ENCODE results near the gene PPARA. TPM values are rescaled to one million over a fixed set of nuclear protein-coding genes. Genes with fewer than 3 reads are reported as not detected.

PPARA gene
- polyA plus RNA-seq, 1 donor from 2014 or later, result 0.43 TPM

DNA sequence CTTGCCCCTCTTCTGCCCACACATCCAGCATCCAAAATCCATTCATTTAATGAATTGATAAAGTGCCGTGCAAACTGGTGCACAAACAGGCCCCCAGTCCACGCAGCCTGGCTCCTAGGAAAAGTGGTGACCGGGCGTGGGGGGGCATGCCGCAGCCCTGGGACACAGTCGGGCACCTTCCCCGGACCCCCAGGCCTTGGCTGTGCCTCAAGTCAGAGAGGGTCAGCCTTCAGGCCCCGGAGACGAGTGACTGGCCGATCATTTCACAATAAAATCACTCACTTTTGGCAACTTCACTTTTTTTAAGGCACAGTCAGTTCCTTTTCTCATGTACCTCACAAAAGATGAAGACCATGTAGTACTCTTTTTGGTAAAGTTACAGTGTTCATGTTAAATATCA is 91.8 kb downstream of the PPARA start:
- Histone ChIP-seq H3K36me3 (ENCODE audit: insufficient read depth, low read length) (no peaks in the 10 kb centered on the region), H4K20me1 (ENCODE audit: insufficient read depth) (no peaks in the 10 kb centered on the region), H3K9ac (ENCODE audit: low read length) (no peak overlapping the region), H3K9me3 (ENCODE audit: low read length) (no peaks in the 10 kb centered on the region), H3K79me2 (replicated peaks; ENCODE audit: insufficient read depth, low read length) (no peaks in the 10 kb centered on the region), H3K4me2 (ENCODE audit: low read length) (no peak overlapping the region), H3K27me3 (ENCODE audit: insufficient read depth, low read depth, low read length) (no peaks in the 10 kb centered on the region), H2AFZ (ENCODE audit: low read depth, low read length) (no peak overlapping the region), H3K9me2 (ENCODE audit: insufficient read depth, low read length) (no peaks in the 10 kb centered on the region), H3K4me3 (ENCODE audit: low read length) (no peak overlapping the region), H3K27ac (ENCODE audit: low read length) (no peak overlapping the region), H3F3A (ENCODE audit: insufficient read depth, low read length, poor library complexity, severe bottlenecking) (no peaks in the 10 kb centered on the region)
- TF ChIP-seq SMC3 (conservative IDR thresholded peaks at IDR 0.05; ENCODE audit: poor library complexity) (no peak), TAF1 (IDR thresholded peaks at IDR 0.05; ENCODE audit: low read depth) (no peak), MXI1 (conservative IDR thresholded peaks at IDR 0.05; ENCODE audit: poor library complexity, severe bottlenecking) (no peak), POLR2AphosphoS5 (IDR thresholded peaks at IDR 0.05) (no peak), RAD21 (conservative IDR thresholded peaks at IDR 0.05) (no peak), EZH2 (IDR thresholded peaks at IDR 0.05; ENCODE audit: borderline replicate concordance, insufficient read depth, low read length, poor library complexity, severe bottlenecking) (no peak), EP300 (conservative IDR thresholded peaks at IDR 0.05; ENCODE audit: poor library complexity, severe bottlenecking) (no peak)
- TF ChIP-seq, protein P1, sequence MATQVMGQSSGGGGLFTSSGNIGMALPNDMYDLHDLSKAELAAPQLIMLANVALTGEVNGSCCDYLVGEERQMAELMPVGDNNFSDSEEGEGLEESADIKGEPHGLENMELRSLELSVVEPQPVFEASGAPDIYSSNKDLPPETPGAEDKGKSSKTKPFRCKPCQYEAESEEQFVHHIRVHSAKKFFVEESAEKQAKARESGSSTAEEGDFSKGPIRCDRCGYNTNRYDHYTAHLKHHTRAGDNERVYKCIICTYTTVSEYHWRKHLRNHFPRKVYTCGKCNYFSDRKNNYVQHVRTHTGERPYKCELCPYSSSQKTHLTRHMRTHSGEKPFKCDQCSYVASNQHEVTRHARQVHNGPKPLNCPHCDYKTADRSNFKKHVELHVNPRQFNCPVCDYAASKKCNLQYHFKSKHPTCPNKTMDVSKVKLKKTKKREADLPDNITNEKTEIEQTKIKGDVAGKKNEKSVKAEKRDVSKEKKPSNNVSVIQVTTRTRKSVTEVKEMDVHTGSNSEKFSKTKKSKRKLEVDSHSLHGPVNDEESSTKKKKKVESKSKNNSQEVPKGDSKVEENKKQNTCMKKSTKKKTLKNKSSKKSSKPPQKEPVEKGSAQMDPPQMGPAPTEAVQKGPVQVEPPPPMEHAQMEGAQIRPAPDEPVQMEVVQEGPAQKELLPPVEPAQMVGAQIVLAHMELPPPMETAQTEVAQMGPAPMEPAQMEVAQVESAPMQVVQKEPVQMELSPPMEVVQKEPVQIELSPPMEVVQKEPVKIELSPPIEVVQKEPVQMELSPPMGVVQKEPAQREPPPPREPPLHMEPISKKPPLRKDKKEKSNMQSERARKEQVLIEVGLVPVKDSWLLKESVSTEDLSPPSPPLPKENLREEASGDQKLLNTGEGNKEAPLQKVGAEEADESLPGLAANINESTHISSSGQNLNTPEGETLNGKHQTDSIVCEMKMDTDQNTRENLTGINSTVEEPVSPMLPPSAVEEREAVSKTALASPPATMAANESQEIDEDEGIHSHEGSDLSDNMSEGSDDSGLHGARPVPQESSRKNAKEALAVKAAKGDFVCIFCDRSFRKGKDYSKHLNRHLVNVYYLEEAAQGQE (IDR thresholded peaks at IDR 0.05; ENCODE audit: borderline replicate concordance), result no peak
- TF ChIP-seq, protein P2, sequence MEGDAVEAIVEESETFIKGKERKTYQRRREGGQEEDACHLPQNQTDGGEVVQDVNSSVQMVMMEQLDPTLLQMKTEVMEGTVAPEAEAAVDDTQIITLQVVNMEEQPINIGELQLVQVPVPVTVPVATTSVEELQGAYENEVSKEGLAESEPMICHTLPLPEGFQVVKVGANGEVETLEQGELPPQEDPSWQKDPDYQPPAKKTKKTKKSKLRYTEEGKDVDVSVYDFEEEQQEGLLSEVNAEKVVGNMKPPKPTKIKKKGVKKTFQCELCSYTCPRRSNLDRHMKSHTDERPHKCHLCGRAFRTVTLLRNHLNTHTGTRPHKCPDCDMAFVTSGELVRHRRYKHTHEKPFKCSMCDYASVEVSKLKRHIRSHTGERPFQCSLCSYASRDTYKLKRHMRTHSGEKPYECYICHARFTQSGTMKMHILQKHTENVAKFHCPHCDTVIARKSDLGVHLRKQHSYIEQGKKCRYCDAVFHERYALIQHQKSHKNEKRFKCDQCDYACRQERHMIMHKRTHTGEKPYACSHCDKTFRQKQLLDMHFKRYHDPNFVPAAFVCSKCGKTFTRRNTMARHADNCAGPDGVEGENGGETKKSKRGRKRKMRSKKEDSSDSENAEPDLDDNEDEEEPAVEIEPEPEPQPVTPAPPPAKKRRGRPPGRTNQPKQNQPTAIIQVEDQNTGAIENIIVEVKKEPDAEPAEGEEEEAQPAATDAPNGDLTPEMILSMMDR (IDR thresholded peaks at IDR 0.05; ENCODE audit: poor library complexity, severe bottlenecking), result no peak

DNA sequence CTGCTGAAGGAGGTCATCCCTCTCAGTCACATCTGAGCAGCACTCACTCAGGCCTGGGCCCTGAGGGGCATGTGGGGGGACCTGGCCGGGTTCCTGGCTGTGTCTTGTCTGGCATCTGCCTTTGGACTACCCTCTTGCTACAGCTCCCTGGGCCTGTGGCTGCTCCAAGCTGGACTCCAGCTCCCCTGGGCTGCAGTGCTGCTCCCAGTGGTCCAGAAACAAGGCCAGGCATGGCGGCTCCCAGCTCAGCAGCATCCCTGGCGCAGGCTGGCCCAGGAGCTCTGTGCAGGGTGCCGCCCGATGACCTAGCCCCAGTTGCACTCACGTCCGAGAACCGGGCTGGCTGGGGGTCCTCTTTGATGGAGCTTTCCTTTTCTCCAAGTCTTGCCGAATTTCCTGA is 94.4 kb downstream of the PPARA start:
- no peak overlapping the region for H3K27ac ChIP-seq (ENCODE audit: low read length)
- no peak overlapping the region for H3K4me3 ChIP-seq (ENCODE audit: low read length)
- H3K36me3 ChIP-seq (ENCODE audit: insufficient read depth, low read length), result no peaks in the 10 kb centered on the region
- no peaks in the 10 kb centered on the region for H3K27me3 ChIP-seq (ENCODE audit: insufficient read depth, low read depth, low read length)
- no peaks in the 10 kb centered on the region for H3F3A ChIP-seq (ENCODE audit: insufficient read depth, low read length, poor library complexity, severe bottlenecking)
- H3K4me2 ChIP-seq (ENCODE audit: low read length), result no peak overlapping the region
- no peak overlapping the region for H2AFZ ChIP-seq (ENCODE audit: low read depth, low read length)
- H3K9me3 ChIP-seq (ENCODE audit: low read length), result no peaks in the 10 kb centered on the region
- H3K9me2 ChIP-seq (ENCODE audit: insufficient read depth, low read length), result no peaks in the 10 kb centered on the region
- TF ChIP-seq, protein P2 (IDR thresholded peaks at IDR 0.05; ENCODE audit: poor library complexity, severe bottlenecking), result no peak
- no peak for TF ChIP-seq EP300 (conservative IDR thresholded peaks at IDR 0.05; ENCODE audit: poor library complexity, severe bottlenecking)
- TF ChIP-seq EZH2 (IDR thresholded peaks at IDR 0.05; ENCODE audit: borderline replicate concordance, insufficient read depth, low read length, poor library complexity, severe bottlenecking), result no peak
- TF ChIP-seq MXI1 (conservative IDR thresholded peaks at IDR 0.05; ENCODE audit: poor library complexity, severe bottlenecking), result no peak
- TF ChIP-seq POLR2AphosphoS5 (IDR thresholded peaks at IDR 0.05), result no peak
- no peak for TF ChIP-seq RAD21 (conservative IDR thresholded peaks at IDR 0.05)
- H3K9ac ChIP-seq (ENCODE audit: low read length), result no peak overlapping the region
- no peaks in the 10 kb centered on the region for H4K20me1 ChIP-seq (ENCODE audit: insufficient read depth)
- no peaks in the 10 kb centered on the region for H3K79me2 ChIP-seq (replicated peaks; ENCODE audit: insufficient read depth, low read length)
